Kidney epithelial cell (primary cell): ENCODE measurements around the gene PRR33. TPM values are rescaled to one million over a fixed set of nuclear protein-coding genes. Genes with fewer than 3 reads are reported as not detected.

ENCODE experiments used
- DNase-seq: peaks from one replicate; pipeline ENCODE4 v3.0.0-alpha.2; 2010; ENCODE audit warnings: low read depth
- H3K27me3 ChIP-seq: 2 replicates; pipeline ENCODE4 v1.6.0; 2011; ENCODE audit warnings: low read length; ENCODE audit not compliant: control insufficient read depth, insufficient read depth
- H3K36me3 ChIP-seq: 2 replicates; pipeline ENCODE4 v1.5.1; 2011; ENCODE audit warnings: low read length; ENCODE audit not compliant: control insufficient read depth, insufficient read depth
- H3K4me3 ChIP-seq: 2 replicates; pipeline ENCODE4 v1.5.1; 2011; ENCODE audit warnings: low read depth, mild to moderate bottlenecking, control low read depth, low read length
- total RNA-seq: library from RNA; depleted of rRNA; stranded (reverse); fragments of >200 nt; gene quantifications from 2 replicates; pipeline ENCODE4 v1.2.3, GENCODE V29; 2015
- TF ChIP-seq, protein P1 (sequence below): IDR thresholded peaks from 2 replicates; pipeline ENCODE4 v1.5.1; 2011; ENCODE audit warnings: mild to moderate bottlenecking, moderate library complexity, low read length, control low read depth, inconsistent platforms; ENCODE audit not compliant: insufficient read depth, poor library complexity, severe bottlenecking

PRR33 gene
- total RNA-seq, 1 donor from 2014 or later: not detected

DNA sequence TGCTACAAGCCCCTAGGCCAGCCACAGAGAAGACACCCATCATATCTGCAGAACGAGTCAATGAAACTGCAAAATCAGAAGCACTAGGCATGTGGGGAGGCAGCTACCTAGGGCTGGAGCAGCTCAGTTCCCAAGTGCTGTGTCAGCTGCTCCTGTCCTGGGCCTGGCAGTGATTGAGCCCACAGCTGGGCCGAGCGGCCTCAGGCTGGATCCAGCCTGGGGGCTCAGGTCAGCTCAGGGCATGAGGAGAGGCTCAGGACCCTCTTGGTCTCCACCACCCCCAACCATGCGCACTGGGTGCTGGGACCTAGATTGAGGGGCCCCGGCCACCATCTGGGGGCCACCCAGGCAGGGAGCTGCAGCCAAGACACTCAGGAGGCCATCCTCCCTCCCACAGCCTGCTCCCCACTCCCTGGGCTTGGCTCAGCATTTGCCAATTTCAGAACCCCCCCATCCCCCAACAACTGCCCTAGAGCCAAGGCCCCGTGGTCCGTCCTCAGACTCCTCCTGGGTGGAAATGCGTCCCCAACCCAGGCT is 25.4 kb upstream of the PRR33 start:
- Histone ChIP-seq H3K36me3 (no peaks in the 10 kb centered on the region), H3K27me3 (no peaks in the 10 kb centered on the region), H3K4me3 (no peak overlapping the region)
- TF ChIP-seq, protein P1, sequence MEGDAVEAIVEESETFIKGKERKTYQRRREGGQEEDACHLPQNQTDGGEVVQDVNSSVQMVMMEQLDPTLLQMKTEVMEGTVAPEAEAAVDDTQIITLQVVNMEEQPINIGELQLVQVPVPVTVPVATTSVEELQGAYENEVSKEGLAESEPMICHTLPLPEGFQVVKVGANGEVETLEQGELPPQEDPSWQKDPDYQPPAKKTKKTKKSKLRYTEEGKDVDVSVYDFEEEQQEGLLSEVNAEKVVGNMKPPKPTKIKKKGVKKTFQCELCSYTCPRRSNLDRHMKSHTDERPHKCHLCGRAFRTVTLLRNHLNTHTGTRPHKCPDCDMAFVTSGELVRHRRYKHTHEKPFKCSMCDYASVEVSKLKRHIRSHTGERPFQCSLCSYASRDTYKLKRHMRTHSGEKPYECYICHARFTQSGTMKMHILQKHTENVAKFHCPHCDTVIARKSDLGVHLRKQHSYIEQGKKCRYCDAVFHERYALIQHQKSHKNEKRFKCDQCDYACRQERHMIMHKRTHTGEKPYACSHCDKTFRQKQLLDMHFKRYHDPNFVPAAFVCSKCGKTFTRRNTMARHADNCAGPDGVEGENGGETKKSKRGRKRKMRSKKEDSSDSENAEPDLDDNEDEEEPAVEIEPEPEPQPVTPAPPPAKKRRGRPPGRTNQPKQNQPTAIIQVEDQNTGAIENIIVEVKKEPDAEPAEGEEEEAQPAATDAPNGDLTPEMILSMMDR: no peak
- DNase-seq: no peak

GRCh38 chr11:1916132-1916985 is 24.7 kb upstream of the PRR33 start:
- DNase-seq: no peak
- TF ChIP-seq, protein P1: no peak
- Histone ChIP-seq H3K36me3 (no peaks in the 10 kb centered on the region), H3K27me3 (no peaks in the 10 kb centered on the region), H3K4me3 (no peak overlapping the region)

DNA sequence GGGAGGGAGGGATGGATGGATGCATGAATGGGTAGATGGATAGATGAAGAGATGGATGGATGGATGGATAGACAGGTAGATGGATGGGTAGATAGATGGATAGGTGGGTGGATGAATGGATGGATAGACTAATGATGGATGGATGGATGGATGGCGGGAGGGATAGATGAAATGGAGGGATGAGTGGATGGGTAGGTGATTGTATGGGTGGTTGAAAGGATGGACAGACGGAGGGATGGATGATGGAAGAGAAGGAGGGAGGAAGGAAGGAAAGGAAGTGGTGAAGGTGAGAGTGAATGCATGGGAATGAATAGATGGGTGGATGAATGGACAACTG is 24.1 kb upstream of the PRR33 start:
- Histone ChIP-seq H3K36me3 (no peaks in the 10 kb centered on the region), H3K27me3 (no peaks in the 10 kb centered on the region), H3K4me3 (no peak overlapping the region)
- TF ChIP-seq, protein P1: no peak
- no peak for DNase-seq

GRCh38 chr11:1913271-1914060 is 21.8 kb upstream of the PRR33 start:
- Histone ChIP-seq H3K4me3 (no peak overlapping the region), H3K36me3 (no peaks in the 10 kb centered on the region), H3K27me3 (no peaks in the 10 kb centered on the region)
- no peak for DNase-seq
- TF ChIP-seq, protein P1: no peak

DNA sequence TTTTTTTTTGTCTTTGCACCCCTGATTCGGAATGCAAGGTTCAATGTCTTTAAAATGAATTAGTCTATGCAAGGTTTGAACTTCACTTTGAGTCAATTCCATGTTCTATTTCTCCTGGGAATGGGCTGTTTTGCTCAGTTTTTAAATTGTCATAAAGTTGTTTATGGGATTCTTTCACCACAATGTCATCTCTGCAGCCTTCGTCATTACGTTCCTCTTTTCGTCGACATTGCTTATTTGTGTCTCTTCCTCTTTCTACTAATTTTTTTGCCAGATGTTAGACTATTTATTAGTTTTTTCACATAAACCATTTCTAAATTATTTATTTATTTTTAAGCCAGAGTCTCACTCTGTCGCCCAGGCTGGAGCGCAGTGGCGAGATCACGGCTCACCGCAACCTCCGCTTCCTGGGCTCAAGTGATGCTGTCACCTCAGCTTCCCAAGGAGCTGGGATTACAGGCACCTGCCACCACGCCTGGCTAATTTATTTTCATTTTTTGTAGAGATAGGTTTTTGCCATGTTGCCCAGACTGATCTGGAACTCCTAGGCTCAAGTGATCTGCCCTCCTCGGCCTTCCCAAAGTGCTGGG is 20.7 kb upstream of the PRR33 start:
- Histone ChIP-seq H3K27me3 (no peaks in the 10 kb centered on the region), H3K36me3 (no peaks in the 10 kb centered on the region), H3K4me3 (no peak overlapping the region)
- no peak for DNase-seq
- TF ChIP-seq, protein P1: no peak
